Measurements from ENCODE around the gene PRG2.
"Not testable (repeated sequence)": the region's sequence is repeated elsewhere in the genome, so short reads cannot be mapped to it uniquely, and the experiment has no call there.

Gene PRG2

GRCh38 chr11:57418131-57418530 lies 27.7 kb upstream of the PRG2 start:
- no peak for DNase-seq

DNA sequence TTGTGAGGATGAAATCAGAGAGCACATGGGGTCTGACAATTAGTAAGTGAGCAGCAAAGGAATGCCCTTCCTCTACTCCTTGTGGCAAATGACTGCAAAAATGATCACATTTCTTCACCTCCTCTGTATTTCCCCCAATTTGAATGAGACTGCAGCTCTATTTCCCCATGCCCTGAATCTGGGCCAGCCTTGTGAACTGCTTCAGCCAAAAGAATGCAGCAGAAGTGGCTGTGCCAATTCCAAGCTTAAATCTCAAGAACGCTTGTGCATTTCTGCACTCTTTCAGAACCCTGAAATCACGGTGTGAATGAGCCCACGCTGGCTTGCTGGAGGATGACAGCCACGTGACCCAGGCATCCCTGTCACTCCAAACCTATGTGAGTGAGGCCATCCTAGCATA lies 26.6 kb upstream of the PRG2 start:
- DNase-seq = no peak

DNA sequence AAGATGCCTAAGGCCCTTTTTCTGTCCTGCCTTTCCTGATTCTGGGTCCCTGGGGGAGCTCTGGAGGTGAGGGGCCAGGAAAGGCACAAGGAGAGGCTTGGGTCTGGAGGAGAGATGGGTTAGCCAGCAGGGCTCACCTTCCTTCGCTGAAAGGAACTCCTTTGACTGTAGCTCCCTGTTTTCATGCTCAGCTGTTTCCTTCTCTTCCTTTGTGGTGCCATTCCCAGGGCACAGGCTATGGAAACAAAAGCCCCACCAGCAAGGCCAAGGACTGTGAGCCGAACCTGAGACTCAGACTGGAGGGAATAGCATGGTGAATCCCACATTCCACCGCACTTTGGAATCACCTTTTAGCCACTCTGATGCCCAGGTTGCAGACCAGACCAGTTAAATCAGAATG lies 26.0 kb upstream of the PRG2 start:
- no peak for DNase-seq

DNA sequence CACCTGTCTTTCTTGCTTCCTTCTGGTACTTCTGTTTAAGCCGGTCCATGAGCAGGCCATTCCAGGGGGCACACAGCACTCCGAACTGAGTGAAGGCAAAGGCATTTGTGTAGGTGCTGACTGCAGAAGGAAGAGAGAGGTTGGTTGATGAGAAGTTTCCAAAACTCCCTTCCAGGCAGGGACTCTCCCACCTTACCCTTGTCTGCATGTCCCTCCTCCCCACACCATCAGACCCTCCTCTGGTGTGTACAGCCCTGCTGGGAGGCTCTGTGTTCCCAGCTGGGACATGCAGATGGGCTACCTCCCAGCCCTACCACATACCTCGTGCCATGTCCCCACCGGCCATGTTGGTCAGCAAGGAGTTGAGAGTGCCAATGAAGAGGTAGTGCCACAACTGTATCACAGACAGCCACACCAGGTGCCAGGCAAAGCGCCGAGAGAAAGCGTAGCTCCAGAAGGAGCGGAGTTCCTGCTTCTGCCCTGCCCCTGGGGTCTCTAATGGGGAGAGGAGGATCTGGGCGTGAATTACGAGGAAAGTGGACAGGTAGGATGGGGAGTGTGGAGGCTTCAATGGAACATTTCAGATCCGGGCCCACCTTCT lies 24.3 kb upstream of the PRG2 start:
- no peak for DNase-seq

DNA sequence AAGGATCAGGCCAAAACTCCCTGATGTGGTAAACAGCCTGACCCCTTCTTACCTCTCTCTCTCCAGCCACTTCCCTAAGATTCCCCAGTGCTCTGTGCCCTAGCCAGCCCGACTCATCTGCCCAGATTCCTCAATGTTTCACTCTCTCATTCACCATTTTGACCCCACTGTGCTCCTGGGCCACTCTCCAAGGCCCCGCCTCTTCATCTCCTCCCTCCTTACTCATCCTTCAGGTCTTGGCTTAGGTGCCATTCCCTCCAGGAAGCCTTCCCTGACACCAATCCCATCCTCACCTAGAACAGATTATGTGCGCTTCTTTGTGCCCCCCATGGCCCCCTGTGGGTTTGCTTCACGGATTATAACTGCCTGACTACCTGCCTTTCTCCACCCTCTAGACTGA lies 23.2 kb upstream of the PRG2 start:
- DNase-seq = no peak

GRCh38 chr11:57410287-57410686 lies 19.8 kb upstream of the PRG2 start:
- DNase-seq = no peak

GRCh38 chr11:57409321-57410100 lies 19.1 kb upstream of the PRG2 start:
- DNase-seq = no peak

DNA sequence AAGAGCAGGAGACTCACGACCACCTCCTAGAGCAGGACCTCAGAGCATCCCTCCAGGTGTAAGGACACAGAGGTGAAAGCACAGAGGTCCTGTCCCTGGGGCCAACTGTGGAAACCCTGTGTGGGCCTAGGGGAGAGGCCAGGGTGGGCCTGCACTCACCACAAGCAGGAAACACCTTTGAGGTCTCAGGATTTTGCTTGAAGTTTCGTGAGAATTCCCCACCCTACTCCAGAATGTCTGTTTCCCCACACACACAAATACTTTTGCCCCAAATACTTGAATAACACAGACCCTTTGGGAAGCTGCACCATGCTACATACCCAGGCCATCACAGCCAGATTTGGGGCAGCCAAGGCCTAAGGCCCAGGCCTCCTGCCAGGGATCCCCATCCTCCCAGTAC lies 18.3 kb upstream of the PRG2 start:
- DNase-seq = no peak

- DNase-seq = no peak
These were observed 17.6 kb upstream of the PRG2 start for GRCh38 chr11:57407941-57408475.

- DNase-seq = no peak
These were observed 16.8 kb upstream of the PRG2 start for GRCh38 chr11:57407010-57407920.

DNA sequence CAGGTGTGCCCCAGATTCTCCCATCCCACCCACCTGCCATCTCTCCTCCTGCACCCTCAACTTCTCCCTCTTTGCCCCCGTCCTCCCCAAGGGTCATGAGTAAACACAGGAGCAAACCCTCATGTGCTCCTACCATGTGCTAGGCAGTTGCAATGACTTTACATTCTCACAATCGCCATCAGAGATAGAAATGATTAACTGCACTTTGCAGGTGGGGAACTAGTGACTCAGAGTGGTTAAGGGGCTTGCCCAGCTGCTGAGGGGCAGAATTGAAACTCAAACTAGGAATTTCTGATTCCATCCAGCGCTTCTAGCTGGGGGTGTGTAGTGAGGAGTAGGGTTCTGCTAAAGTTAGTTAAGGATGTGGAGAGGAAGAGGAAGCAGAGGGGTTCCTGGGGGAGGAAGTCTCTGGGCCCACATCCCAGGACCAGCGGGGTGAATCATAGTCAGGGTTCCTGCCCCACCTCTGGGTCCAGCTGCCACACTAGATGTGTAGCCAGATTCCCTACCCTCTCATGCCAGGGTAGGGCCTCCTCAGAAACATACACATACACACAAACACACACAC lies 16.0 kb upstream of the PRG2 start:
- peak; percentile 12 for DNase-seq

DNA sequence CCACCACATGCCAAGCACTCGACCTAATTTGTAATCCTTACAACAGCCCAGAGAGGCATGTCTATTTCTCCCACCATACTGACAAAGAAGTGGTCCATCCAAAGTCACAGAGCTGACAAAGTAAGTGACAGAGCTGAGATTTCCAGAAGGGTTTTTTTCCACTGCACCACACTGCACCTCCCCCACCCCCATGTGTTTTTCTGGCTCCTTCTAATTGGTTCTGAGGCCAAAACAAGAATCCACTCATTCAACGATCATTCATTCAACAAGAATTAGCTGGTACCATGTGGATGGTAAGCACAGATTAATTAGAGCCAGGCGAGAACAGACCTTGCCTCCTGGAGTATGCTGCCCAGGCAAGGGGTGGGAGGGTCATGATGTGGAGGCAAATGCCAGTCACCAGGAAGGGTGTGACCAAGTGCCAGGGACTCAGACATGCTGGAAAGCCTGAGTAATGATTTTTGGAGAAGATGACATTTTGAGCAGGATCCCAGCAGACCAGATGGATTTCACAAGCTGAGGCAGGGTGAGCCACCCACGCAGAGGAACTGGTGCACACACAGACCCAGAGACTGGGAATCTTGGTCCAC lies 14.9 kb upstream of the PRG2 start:
- DNase-seq = no peak

DNA sequence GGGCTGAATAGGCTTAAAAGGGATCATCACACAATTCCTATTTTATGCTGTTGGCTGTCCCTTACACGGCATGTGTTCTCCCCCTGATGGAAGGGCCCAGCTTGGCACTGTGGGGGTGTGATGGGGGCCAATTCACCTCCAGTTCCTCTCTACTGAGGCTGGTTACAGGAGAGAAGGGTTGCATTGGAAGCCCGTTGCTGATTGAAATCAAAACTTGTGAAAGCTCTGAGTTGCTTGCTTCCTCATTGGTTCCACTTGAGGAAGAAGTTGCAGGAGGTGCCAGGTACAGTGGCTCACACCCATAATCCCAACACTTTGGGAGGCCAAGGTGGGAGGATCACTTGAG lies 13.3 kb upstream of the PRG2 start:
- peak; percentile 2 for DNase-seq

DNA sequence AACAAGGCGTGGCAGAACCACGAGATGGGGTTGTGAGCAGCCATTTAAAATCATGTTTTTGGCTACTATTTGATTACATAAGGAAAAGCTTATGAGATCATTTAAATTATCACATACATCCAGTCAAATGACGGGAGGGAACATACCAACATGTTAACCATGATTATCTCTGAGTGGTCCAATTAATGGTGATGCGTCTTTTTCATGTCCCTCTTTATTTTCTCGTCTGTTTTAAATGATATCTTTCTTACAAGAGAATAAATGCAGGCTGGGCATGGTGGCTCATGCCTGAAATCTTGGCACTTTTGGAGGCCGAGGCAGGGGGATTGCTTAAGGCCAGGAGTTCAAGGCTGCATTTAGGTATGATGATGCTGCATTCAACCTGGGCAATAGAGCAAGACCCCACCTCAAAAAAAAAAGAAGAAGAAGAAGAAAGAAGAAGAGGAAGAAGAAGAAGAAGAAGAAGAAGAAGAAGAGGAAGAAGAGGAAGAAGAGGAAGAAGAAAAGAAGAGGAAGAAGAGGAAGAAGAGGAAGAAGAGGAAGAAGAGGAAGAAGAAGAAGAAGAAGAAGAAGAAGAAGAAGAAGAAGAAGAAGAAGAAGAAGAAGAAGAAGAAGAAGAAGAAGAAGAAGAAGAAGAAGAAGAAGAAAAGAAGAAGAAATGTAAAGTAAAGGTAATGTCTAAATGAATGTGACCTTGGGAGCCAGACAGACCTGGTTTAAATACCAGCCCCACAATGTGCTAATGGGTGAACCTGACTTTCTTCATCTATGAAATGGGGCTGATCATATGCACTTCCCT lies 12.8 kb upstream of the PRG2 start:
- DNase-seq = not testable (repeated sequence)

DNA sequence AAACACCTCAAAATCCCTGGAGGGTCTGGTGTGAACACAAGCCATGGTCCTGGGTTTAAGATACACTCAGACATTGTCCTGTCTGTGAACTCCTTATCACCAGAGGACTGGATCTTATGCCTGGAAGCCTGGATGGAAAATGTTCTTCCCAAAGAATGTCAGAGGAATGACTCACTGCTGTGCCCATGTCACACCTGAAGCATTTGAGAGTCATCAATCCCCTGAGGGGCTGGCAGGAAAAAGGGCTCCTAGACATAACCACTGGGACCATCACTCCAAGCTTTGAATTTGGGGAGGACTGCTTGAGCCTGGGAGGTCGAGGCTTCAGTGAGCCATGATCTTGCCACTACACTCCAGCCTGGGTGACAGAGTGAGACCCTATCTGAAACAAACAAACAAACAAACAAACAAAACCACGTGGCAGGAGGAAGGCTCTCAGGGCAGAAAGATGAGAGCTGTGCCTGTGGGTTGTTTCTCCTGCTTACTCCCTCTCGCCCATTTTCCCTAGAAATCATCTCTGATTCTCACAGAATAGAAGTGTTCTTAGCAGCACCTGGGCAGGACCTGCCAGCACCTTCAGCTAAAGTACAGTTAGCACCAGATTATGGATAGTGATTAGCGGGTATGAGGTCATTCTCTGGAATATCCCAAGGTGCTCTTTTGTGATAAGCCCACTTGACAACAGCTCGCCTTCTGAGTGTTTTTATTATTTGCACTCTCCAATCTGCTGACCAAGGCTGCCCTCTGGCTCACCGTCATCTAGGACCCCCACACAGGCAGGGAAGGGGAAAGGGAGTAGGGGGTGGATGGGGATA lies 11.9 kb upstream of the PRG2 start:
- DNase-seq = peak; percentile 53

DNA sequence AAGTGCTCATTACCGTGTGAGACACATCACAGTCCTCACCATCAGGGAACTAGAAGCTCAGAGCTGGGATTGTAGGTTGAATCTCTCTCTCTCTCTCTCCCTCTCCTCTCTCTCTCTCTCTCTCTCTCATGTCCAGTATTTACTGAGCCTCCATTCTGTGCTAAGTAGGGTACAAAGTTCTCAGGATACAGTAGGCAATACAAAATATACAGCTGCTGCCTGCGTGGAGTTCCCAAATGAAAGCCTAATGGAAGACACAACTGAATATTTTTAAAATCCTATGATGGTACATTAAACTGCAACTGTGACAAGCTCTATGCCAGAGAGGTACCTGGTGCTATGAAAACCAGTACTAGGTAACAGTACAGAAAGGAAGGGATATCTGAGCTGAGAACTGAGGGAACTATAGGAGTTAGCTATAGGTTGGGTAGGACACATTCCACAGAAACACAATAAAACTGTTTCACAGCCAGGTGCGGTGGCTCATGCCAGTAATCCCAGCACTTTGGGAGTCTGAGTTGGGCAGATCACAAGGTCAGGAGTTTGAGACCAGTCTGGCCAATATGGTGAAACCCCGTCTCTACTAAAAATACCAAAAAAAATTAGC lies 9.6 kb upstream of the PRG2 start:
- DNase-seq = peak; percentile 28

DNA sequence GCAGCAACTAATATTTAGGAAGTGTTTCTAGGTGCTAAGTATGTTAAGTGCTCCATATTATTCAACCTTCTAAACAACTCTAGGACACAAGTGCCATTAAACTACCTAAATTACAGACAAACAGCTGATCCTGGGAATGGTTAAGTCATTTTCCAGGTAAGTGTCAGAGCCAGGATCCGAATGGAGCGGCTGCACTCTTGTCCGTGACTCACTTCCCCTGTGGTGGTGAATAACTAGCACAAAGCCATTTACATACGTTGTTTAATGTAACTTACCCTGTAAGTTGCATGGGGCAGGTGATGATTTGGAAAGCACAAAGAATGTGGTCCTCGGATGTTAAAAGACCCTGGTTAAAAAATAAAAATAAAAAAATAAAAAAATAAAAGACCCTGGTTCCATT lies 8.8 kb upstream of the PRG2 start:
- DNase-seq = no peak

- no peak for DNase-seq
These were observed 7.0 kb upstream of the PRG2 start for GRCh38 chr11:57397394-57397990.

- no peak for DNase-seq
These were observed 6.3 kb upstream of the PRG2 start for GRCh38 chr11:57396744-57397143.
